Stimulated activated CD8-positive, alpha-beta memory T cell treated with anti-CD3 and anti-CD28 coated beads, Interleukin-7, amount 100 ng/mL, for 24 hours (primary cell): Measurements from ENCODE around the gene C15orf62.

Source experiments
- DNase-seq: peaks from one replicate; pipeline ENCODE4 v3.0.0-alpha.2; 2020; ENCODE audit warnings: low read depth

C15orf62 gene

DNA sequence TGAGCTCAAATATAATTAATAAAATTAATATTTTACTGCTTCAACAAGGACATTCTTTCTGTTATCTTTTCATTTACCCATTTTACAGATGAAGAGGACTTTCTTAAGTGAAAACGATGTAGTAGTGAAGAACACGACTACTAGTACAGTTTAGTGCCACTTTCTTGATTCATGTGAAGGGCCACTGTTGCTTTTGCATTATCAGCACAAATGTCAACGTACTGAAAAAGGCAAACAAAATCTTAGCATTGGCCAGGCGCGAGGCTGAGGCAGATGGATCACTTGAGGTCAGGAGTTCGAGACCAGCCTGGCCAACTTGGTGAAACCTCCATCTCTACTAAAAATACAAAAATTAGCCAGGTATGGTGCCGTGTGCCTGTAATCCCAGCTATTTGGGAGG, 49.3 kb downstream of the C15orf62 start:
- no peak for DNase-seq

DNA sequence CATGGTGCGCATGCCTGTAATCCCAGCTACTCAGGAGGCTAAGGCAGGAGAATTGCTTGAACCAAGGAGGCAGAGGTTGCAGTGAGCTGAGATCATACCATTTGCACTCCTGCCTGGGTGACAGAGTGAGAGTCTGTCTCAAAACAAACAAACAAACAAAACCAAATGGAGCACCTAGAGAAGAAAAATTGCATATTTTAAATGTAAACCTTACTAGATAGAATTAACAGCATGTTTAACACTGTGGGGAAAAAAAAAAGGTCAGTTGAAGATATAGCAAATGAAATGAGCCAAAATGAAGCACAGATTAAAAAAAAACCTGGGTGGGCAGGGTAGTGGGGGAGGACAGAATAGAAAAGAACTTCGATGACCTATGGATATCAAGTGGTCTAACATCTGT, 51.4 kb downstream of the C15orf62 start:
- no peak for DNase-seq
